SK-N-SH (cell line): ENCODE results near the gene HAPLN2. TPM values are rescaled to one million over a fixed set of nuclear protein-coding genes. Genes with fewer than 3 reads are reported as not detected.

Experiments used
- CTCF ChIA-PET: fragments of 300-600, 350-600 bp; formaldehyde crosslinking; extraction: SDS; loops from one replicate; lab custom pipeline; 2021; lab: Yijun Ruan, JAX
- POLR2A ChIA-PET: fragments of 350-600 bp; sonication (Branson Sonifier 250); formaldehyde crosslinking; extraction: SDS; loops from one replicate; lab custom pipeline; 2020; ENCODE audit warnings: antibody characterized with exemption, inconsistent platforms; lab: Yijun Ruan, JAX
- DNase-seq: peaks from one replicate; pipeline ENCODE4 v3.0.0; 2012
- H2AFZ ChIP-seq: fragments of 200-600 bp; sonication (generic); 2 replicates; pipeline ENCODE4 v1.8.1; 2016; ENCODE audit warnings: antibody characterized with exemption, mild to moderate bottlenecking, low read depth
- H3F3A ChIP-seq: fragments of 200-600 bp; sonication (generic); replicated peaks from 2 replicates; pipeline ENCODE3; 2016; ENCODE audit warnings: antibody characterized with exemption, mild to moderate bottlenecking; ENCODE audit not compliant: insufficient read depth
- H3K27ac ChIP-seq, 2 experiments: fragments of 200-500 bp in 1 of 2; fragments of 200-600 bp in 1 of 2; sonication (Bioruptor generic) in 1 of 2; sonication (generic), shearing (Covaris generic) in 1 of 2; 2 replicates each; pipeline versions ENCODE4 v1.5.1 to v1.6.1; 2014 to 2016; ENCODE audit warnings: low read depth in 2 of 2, inconsistent platforms in 1 of 2, low read length in 1 of 2, mild to moderate bottlenecking in 1 of 2, mixed read lengths in 1 of 2
- H3K27me3 ChIP-seq: fragments of 200-600 bp; sonication (generic), shearing (Covaris generic); 2 replicates; pipeline ENCODE4 v1.6.1; 2016; ENCODE audit warnings: mixed run types; ENCODE audit not compliant: insufficient read depth
- H3K36me3 ChIP-seq, 2 experiments: fragments of 200-500 bp in 1 of 2; fragments of 200-600 bp in 1 of 2; sonication (Bioruptor generic) in 1 of 2; sonication (generic) in 1 of 2; replicated peaks in 1 of 2; 2 replicates each; pipeline versions ENCODE3 to v1.5.1; 2014 to 2016; ENCODE audit warnings: low read length in 1 of 2, mild to moderate bottlenecking in 1 of 2; ENCODE audit not compliant: insufficient read depth in 2 of 2, control insufficient read depth in 1 of 2
- H3K4me1 ChIP-seq, 2 experiments: fragments of 200-500 bp in 1 of 2; fragments of 200-600 bp in 1 of 2; sonication (Bioruptor generic) in 1 of 2; sonication (generic), shearing (Covaris generic) in 1 of 2; 2 replicates each; pipeline versions ENCODE4 v1.5.1 to v1.6.1; 2014 to 2016; ENCODE audit warnings: low read depth in 1 of 2, low read length in 1 of 2, mixed run types in 1 of 2; ENCODE audit not compliant: insufficient read depth in 2 of 2, control insufficient read depth in 1 of 2
- H3K4me2 ChIP-seq: fragments of 200-600 bp; sonication (generic), shearing (Covaris generic); 2 replicates; pipeline ENCODE4 v1.6.1; 2017; ENCODE audit warnings: mixed run types
- H3K4me3 ChIP-seq, 2 experiments: fragments of 200-500 bp in 1 of 2; fragments of 200-600 bp in 1 of 2; sonication (Bioruptor generic) in 1 of 2; sonication (generic), shearing (Covaris generic) in 1 of 2; 2 replicates each; pipeline versions ENCODE4 v1.5.1 to v1.8.1; 2014 to 2016; ENCODE audit warnings: low read depth in 2 of 2, inconsistent platforms in 1 of 2, low read length in 1 of 2, mild to moderate bottlenecking in 1 of 2, mixed read lengths in 1 of 2, moderate library complexity in 1 of 2
- H3K79me2 ChIP-seq: fragments of 200-600 bp; sonication (generic); 2 replicates; pipeline ENCODE4 v1.8.1; 2017; ENCODE audit warnings: mild to moderate bottlenecking; ENCODE audit not compliant: insufficient read depth
- H3K9ac ChIP-seq: fragments of 200-600 bp; sonication (generic); 2 replicates; pipeline ENCODE4 v1.6.1; 2017; ENCODE audit warnings: mixed run types
- H3K9me2 ChIP-seq: fragments of 200-600 bp; sonication (generic); 2 replicates; pipeline ENCODE4 v1.6.1; 2017; ENCODE audit warnings: mixed run types
- H3K9me3 ChIP-seq: fragments of 200-600 bp; sonication (generic); 2 replicates; pipeline ENCODE4 v1.6.1; 2017; ENCODE audit warnings: mixed run types, mild to moderate bottlenecking, moderate library complexity
- H4K20me1 ChIP-seq: fragments of 200-600 bp; sonication (generic); 2 replicates; pipeline ENCODE4 v1.6.1; 2017; ENCODE audit warnings: mild to moderate bottlenecking, mixed run types; ENCODE audit not compliant: insufficient read depth
- CHD2 ChIP-seq: fragments of 150-350 bp; IDR thresholded peaks from 2 replicates; pipeline ENCODE4 v1.6.1; 2018; ENCODE audit warnings: low read length; ENCODE audit not compliant: partially characterized antibody
- ELF1 ChIP-seq: IDR thresholded peaks from 2 replicates; pipeline ENCODE4 v1.4.0; 2012
- EZH2phosphoT487 ChIP-seq: fragments of 200-600 bp; sonication (generic); IDR thresholded peaks from 2 replicates; pipeline ENCODE4 v1.6.1; 2017; ENCODE audit warnings: low read depth, mixed run types, mild to moderate bottlenecking, antibody characterized with exemption, moderate library complexity, borderline replicate concordance
- GATA2 ChIP-seq: sonication (generic); formaldehyde crosslinking; IDR thresholded peaks from 2 replicates; pipeline ENCODE4 v1.5.0; 2020; ENCODE audit warnings: mild to moderate bottlenecking, missing genetic modification reagents
- JUND ChIP-seq: IDR thresholded peaks from 2 replicates; pipeline ENCODE4 v1.4.0; 2012
- MXI1 ChIP-seq: IDR thresholded peaks from 2 replicates; pipeline ENCODE4 v1.6.1; 2012; ENCODE audit warnings: mild to moderate bottlenecking, low read depth, low read length, improper control_type of control experiment
- NFIC ChIP-seq: IDR thresholded peaks from 2 replicates; pipeline ENCODE4 v1.4.0; 2012; ENCODE audit warnings: borderline replicate concordance
- NRF1 ChIP-seq: IDR thresholded peaks from 2 replicates; pipeline ENCODE4 v1.6.1; 2012; ENCODE audit warnings: low read depth, mild to moderate bottlenecking, low read length
- RCOR1 ChIP-seq: fragments of 150-350 bp; IDR thresholded peaks from 2 replicates; pipeline ENCODE4 v1.6.1; 2017; ENCODE audit warnings: antibody characterized with exemption, low read length
- SIN3A ChIP-seq: IDR thresholded peaks from 2 replicates; pipeline ENCODE4 v1.6.1; 2012; ENCODE audit warnings: low read depth, mild to moderate bottlenecking, low read length, moderate library complexity, borderline replicate concordance
- SMC3 ChIP-seq: IDR thresholded peaks from 2 replicates; pipeline ENCODE4 v1.6.1; 2012; ENCODE audit warnings: low read depth, low read length, improper control_type of control experiment
- TEAD4 ChIP-seq: IDR thresholded peaks from 2 replicates; pipeline ENCODE4 v1.4.0; 2012; ENCODE audit warnings: mild to moderate bottlenecking, borderline replicate concordance; ENCODE audit not compliant: insufficient read depth
- YY1 ChIP-seq: IDR thresholded peaks from 2 replicates; pipeline ENCODE4 v1.4.0; 2012; ENCODE audit warnings: low read depth, mild to moderate bottlenecking
- whole genome bisulfite sequencing: methylation state at CpG from one replicate; pipeline ENCODE4 v1.1.6; 2017; ENCODE audit warnings: low lambda C conversion rate; 5-methylcytosine and 5-hydroxymethylcytosine counted together
- polyA plus RNA-seq, 3 experiments: library from polyadenylated mRNA; depleted of rRNA; stranded (reverse); fragments of >200 nt; gene quantifications; 2 replicates each; pipeline ENCODE4 v1.2.3, GENCODE V29; 2012
- TF ChIP-seq, protein P1 (sequence below): fragments of 150-350 bp; IDR thresholded peaks from 2 replicates; pipeline ENCODE4 v1.6.1; 2017; ENCODE audit warnings: antibody characterized with exemption, low read length, low read depth, borderline replicate concordance
- TF ChIP-seq, protein P2 (sequence below): fragments of 200-600 bp; sonication (generic); IDR thresholded peaks from 2 replicates; pipeline ENCODE4 v1.6.1; 2017; ENCODE audit warnings: antibody characterized with exemption, mild to moderate bottlenecking, moderate library complexity
- TF ChIP-seq, protein P3 (sequence below): fragments of 150-350 bp; IDR thresholded peaks from 2 replicates; pipeline ENCODE4 v1.6.1; 2016; ENCODE audit warnings: mild to moderate bottlenecking, low read depth, low read length
- TF ChIP-seq, protein P4 (sequence below): IDR thresholded peaks from 2 replicates; pipeline ENCODE4 v1.4.0; 2012; ENCODE audit warnings: low read depth, borderline replicate concordance
- TF ChIP-seq, protein P5 (sequence below): IDR thresholded peaks from 2 replicates; pipeline ENCODE4 v1.4.0; 2012; ENCODE audit warnings: low read depth
- TF ChIP-seq, protein P6 (sequence below): IDR thresholded peaks from 2 replicates; pipeline ENCODE4 v1.4.0; 2012; ENCODE audit warnings: low read depth, borderline replicate concordance

The HAPLN2 gene
- polyA plus RNA-seq, 1 of the 3 experiments (the other 2 are of a cell fraction): 0.20 TPM

DNA sequence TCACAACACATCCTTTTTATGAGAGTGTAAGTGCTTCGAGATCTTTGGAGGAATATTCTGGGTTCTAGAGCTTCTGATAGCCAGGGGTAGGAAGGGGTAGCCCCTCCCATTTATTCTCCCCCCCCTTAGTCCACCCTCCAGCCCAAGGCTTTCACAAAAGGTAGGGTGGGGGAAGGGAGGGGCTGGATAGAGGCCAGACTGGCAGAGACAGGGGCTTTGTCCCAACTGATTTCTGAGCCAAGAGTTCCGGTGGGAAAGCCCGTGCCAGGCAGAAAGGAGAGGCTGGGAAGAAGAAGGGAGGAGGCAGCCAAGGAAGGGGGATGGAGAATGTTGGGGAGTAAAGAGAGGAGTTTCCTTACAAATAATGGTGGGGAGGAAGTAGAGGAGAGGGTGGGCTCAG, 25.8 kb downstream of the HAPLN2 start:
- peaks cover 0 to 12% of the 10 kb centered on the region in 2 experiments; a peak in 1 of 4 replicates for H3K4me1 ChIP-seq
- H3K9ac ChIP-seq: no peak overlapping the region
- H3K79me2 ChIP-seq: no peaks in the 10 kb centered on the region
- peaks cover 5% of the 10 kb centered on the region for H3F3A ChIP-seq
- H3K27me3 ChIP-seq: peaks cover 10% of the 10 kb centered on the region
- no peak overlapping the region for H3K27ac ChIP-seq
- H3K9me2 ChIP-seq: no peaks in the 10 kb centered on the region
- H3K4me2 ChIP-seq: no peak overlapping the region
- ChIA-PET POLR2A (no interaction called here), CTCF (interaction anchor here (1.1 to 17.8 kb wide), 8 partner anchors 14 to 164 kb away, joined by 3 to 252 read pairs (median 6); no protein-coding TSS in a partner anchor)
- no peaks in the 10 kb centered on the region for H4K20me1 ChIP-seq
- 55% methylated on average over 3 of the region's 3 CpGs for WGBS
- no peak overlapping the region for H2AFZ ChIP-seq
- H3K36me3 ChIP-seq: no peaks in the 10 kb centered on the region
- H3K9me3 ChIP-seq: no peaks in the 10 kb centered on the region
- TF ChIP-seq GATA2 (CRISPR knock-in tag) (no peak), YY1 (no peak), JUND (no peak), NRF1 (no peak), ELF1 (no peak), TEAD4 (no peak), MXI1 (no peak), RCOR1 (no peak)
- TF ChIP-seq, protein P1, sequence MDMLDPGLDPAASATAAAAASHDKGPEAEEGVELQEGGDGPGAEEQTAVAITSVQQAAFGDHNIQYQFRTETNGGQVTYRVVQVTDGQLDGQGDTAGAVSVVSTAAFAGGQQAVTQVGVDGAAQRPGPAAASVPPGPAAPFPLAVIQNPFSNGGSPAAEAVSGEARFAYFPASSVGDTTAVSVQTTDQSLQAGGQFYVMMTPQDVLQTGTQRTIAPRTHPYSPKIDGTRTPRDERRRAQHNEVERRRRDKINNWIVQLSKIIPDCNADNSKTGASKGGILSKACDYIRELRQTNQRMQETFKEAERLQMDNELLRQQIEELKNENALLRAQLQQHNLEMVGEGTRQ: no peak
- TF ChIP-seq, protein P2, sequence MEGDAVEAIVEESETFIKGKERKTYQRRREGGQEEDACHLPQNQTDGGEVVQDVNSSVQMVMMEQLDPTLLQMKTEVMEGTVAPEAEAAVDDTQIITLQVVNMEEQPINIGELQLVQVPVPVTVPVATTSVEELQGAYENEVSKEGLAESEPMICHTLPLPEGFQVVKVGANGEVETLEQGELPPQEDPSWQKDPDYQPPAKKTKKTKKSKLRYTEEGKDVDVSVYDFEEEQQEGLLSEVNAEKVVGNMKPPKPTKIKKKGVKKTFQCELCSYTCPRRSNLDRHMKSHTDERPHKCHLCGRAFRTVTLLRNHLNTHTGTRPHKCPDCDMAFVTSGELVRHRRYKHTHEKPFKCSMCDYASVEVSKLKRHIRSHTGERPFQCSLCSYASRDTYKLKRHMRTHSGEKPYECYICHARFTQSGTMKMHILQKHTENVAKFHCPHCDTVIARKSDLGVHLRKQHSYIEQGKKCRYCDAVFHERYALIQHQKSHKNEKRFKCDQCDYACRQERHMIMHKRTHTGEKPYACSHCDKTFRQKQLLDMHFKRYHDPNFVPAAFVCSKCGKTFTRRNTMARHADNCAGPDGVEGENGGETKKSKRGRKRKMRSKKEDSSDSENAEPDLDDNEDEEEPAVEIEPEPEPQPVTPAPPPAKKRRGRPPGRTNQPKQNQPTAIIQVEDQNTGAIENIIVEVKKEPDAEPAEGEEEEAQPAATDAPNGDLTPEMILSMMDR: no peak
- TF ChIP-seq, protein P3, sequence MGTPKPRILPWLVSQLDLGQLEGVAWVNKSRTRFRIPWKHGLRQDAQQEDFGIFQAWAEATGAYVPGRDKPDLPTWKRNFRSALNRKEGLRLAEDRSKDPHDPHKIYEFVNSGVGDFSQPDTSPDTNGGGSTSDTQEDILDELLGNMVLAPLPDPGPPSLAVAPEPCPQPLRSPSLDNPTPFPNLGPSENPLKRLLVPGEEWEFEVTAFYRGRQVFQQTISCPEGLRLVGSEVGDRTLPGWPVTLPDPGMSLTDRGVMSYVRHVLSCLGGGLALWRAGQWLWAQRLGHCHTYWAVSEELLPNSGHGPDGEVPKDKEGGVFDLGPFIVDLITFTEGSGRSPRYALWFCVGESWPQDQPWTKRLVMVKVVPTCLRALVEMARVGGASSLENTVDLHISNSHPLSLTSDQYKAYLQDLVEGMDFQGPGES: no peak
- no peak overlapping the region for H3K4me3 ChIP-seq
- DNase-seq: no peak

DNA sequence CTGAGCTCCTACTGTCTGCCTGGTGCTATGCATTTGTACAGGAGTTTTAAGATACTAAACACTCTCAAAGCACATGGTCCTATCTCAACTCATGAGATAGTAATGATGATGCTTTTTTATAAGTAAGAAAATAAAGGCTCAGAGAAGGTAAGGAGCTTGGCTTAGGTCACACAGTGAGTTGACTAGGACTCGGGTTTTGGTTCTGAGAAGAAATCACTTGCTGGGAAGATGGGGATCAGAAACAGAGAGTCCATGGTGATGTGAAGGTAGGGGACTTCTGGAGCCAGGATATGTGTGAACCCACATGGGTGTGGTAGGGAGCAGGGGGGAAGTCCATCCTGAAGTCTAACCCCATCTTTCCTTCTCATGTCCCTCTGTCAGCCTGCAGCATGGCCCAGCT, 26.5 kb downstream of the HAPLN2 start:
- Histone ChIP-seq H3K27ac (no peak overlapping the region), H2AFZ (no peak overlapping the region), H3K79me2 (no peaks in the 10 kb centered on the region), H4K20me1 (no peaks in the 10 kb centered on the region), H3F3A (peaks cover 5% of the 10 kb centered on the region), H3K9ac (no peak overlapping the region), H3K4me3 (no peak overlapping the region), H3K9me2 (no peaks in the 10 kb centered on the region), H3K9me3 (no peaks in the 10 kb centered on the region), H3K36me3 (no peaks in the 10 kb centered on the region), H3K4me1 (peaks cover 0 to 10% of the 10 kb centered on the region in 2 experiments; a peak in 1 of 4 replicates), H3K4me2 (no peak overlapping the region), H3K27me3 (peaks cover 10% of the 10 kb centered on the region)
- WGBS: 76% methylated on average over 1 of the region's 1 CpG
- CTCF ChIA-PET: interaction anchor here (0.9 to 17.8 kb wide), 9 partner anchors 13 to 215 kb away, joined by 3 to 252 read pairs (median 4); partner anchors contain the start of genes HAPLN2 and NTRK1
- POLR2A ChIA-PET: interaction anchor here (1.3 kb wide), 1 partner anchor 31 kb away, joined by 4 read pairs; the partner anchor contains the start of gene NES
- no peak for DNase-seq
- TF ChIP-seq YY1 (no peak), SIN3A (no peak), SMC3 (no peak), CHD2 (no peak), NFIC (no peak), EZH2phosphoT487 (no peak), RCOR1 (no peak), JUND (no peak)
- TF ChIP-seq, protein P4, sequence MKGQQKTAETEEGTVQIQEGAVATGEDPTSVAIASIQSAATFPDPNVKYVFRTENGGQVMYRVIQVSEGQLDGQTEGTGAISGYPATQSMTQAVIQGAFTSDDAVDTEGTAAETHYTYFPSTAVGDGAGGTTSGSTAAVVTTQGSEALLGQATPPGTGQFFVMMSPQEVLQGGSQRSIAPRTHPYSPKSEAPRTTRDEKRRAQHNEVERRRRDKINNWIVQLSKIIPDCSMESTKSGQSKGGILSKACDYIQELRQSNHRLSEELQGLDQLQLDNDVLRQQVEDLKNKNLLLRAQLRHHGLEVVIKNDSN: no peak
- TF ChIP-seq, protein P1: no peak
- TF ChIP-seq, protein P5, sequence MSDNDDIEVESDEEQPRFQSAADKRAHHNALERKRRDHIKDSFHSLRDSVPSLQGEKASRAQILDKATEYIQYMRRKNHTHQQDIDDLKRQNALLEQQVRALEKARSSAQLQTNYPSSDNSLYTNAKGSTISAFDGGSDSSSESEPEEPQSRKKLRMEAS: no peak
- TF ChIP-seq, protein P6, sequence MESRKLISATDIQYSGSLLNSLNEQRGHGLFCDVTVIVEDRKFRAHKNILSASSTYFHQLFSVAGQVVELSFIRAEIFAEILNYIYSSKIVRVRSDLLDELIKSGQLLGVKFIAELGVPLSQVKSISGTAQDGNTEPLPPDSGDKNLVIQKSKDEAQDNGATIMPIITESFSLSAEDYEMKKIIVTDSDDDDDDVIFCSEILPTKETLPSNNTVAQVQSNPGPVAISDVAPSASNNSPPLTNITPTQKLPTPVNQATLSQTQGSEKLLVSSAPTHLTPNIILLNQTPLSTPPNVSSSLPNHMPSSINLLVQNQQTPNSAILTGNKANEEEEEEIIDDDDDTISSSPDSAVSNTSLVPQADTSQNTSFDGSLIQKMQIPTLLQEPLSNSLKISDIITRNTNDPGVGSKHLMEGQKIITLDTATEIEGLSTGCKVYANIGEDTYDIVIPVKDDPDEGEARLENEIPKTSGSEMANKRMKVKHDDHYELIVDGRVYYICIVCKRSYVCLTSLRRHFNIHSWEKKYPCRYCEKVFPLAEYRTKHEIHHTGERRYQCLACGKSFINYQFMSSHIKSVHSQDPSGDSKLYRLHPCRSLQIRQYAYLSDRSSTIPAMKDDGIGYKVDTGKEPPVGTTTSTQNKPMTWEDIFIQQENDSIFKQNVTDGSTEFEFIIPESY: no peak
